GM21367 (cell line): Measurements from ENCODE around the gene CCL21.

Experiments used
- ATAC-seq: cut with Tn5 transposase; IDR thresholded peaks from one replicate; pipeline ENCODE4 v1.9.1; 2021; ENCODE audit not compliant: unreplicated experiment

The CCL21 gene

GRCh38 chr9:34675048-34675714 lies 34.8 kb downstream of the CCL21 start:
- ATAC-seq = no peak

- ATAC-seq = no peak
Observed at GRCh38 chr9:34674440-34674839, 35.5 kb downstream of the CCL21 start.

GRCh38 chr9:34671307-34671706 lies 38.6 kb downstream of the CCL21 start:
- no peak for ATAC-seq

GRCh38 chr9:34669809-34670562 lies 40.0 kb downstream of the CCL21 start:
- ATAC-seq = no peak

DNA sequence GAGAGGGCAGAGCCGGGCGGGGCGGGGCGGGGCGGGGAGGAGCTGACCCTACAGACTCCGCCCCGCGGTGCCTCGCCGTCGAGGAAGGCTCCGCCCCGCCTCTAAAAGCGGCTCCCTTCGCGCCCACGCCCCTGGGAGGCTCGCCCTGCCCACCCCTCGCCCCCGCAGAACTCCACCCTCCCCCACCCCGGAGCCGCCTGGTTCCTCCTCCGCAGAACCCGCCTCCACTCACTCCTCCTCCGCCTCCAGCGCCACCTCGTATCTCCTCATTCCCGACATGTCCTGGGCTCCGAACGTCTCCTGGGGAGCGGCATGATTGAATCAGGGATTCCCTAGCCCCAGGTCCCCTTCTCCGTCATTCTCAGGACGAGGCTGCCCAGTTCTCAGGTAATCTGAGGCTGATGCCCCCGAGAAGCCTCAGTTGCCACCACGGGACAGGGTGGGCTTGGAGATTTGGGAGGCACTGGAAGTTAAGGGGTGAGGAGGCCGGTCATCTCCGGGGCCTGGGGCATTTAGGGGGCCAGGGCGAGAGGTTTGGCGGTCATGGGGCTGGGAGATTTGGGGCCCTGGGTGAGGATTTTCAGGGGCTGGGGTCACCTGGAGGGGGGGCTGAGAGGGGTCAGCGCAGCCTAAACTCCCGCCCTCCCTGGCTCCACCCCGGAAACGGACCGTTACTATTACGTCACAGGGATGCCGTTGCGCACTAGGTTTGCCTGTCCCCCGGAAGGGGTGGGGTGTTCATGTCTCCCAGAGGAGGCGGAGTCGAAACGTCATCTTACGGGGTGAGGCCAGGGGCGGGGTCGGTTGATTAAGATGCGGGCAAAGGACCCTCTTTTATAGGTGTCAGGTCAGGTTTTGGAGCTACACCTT lies 44.3 kb downstream of the CCL21 start:
- ATAC-seq = peak; percentile 59

DNA sequence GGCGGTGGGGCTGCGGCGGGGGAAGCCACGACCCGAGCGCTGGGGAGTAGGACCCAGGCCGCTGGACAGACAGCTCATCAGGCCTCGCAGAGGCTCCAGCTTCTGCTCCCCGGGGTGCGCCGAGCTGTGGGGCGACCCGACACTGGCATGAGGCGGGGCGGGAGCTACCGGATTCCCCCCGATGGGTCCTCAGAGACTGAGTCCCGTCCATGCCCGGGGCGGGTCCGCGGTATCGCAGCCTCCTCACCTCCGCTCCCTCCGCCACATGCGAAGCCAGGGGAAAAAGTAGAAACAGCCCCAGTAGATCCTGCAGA lies 44.9 kb downstream of the CCL21 start:
- ATAC-seq = no peak

DNA sequence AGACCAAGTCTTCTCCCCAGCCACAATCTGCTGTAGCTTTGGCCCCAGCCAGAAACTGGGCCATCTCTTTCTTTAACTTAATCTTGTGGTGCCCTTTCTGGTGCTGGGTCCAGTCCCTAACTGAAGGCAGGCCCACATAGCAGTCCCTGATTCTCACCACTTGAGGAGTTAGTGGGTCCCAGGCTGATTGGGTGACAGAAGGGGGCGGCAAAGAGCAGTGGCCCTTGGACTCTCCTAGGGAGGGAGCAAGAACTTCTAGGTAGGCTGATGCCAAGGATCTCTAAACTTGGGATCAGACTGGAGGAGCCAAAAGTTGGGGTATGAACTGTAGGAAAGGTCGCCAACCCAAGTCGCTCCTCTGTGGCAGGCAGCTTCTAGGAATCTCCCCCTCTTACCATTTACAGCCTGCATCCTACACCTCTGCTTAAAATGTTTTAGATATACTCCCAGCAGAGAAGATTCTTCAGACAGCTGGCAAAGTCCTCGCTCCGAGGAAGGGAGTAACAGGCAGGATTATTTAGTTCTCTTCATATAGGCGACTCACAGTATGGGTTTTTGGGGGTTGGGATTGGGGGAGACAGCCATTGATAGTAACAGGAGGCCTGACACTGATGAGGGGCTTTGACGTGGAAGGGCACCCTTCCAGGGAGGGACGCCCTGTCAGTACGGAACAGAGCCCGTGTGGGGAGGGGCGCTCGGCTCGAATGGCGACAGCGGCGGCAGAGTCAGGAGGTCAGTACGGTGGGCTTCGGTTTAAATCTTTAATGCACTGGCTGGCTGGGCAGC lies 45.5 kb downstream of the CCL21 start:
- ATAC-seq = peak; percentile 50

DNA sequence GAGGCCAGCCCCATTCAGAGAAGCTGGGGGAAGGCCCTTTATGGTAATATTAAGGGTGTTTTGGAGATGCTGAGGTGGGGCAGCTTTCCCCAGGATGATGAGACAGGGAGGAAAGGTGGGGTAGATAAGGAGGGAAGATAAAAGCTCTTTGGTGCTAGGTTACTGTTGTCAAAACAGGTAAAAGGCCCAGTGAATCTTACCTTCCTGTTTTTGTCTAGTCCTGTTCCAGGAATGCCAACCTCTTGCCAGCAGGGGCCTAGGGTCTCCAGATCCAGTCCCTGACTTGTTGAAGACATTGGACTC lies 46.7 kb downstream of the CCL21 start:
- no peak for ATAC-seq

DNA sequence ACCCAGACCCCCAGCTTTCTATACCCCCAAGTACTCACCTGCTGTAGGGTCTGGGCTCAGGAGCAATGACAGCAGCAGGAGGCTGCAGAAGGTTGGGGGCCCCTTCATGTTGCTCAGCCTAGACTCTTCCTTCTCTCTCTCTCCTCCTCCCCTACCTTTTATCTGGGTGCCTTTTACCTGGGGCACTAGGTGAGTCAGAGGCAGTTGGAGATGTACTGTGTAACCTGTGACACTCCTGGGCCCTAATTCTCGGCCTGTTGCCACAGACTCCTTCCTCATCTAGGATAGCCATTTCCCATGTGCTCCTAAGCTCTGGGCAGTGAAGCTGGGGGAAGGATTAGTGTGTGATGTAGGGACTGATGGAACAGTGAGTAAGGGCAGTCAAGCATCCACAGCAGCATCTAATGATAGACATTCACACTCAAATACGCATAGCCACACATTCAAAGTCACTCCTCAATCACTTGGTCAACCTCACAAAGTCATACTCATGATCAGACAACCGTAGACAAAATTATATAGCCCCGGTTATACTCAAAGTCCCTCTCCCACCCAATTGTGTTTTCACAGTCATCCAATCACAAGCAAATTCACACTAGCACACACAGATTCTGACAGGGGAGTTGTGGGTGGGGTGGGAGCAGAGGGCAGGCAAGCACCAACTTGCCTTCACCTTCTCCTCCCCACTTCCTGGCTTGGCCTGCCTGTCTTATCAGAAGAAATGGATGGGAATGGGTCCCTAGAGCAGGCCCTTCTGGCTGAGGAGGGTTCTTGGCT lies 47.2 kb downstream of the CCL21 start, which contains the start of gene CCL27:
TSS of gene CCL27 (minus strand) at position 132 of the 777 bp plus-strand sequence. CDS start at position 108, 24 bp downstream.
- ATAC-seq = no peak

- ATAC-seq = no peak
Observed at GRCh38 chr9:34659592-34660253, 50.2 kb downstream of the CCL21 start.
